Activated CD8-positive, alpha-beta memory T cell treated with anti-CD3 and anti-CD28 coated beads, Interleukin-2, amount 50 U/mL, for 24 hours (primary cell): ENCODE results near the gene RGL3.
"Not testable (repeated sequence)": the region's sequence is repeated elsewhere in the genome, so short reads cannot be mapped to it uniquely, and the experiment has no call there.

Experiments
- DNase-seq: peaks from one replicate; pipeline ENCODE4 v3.0.0-alpha.2; 2020; ENCODE audit errors: extremely low read depth

RGL3 gene

GRCh38 chr19:11383706-11384048 lies 35.4 kb downstream of the RGL3 start:
- DNase-seq = no peak

DNA sequence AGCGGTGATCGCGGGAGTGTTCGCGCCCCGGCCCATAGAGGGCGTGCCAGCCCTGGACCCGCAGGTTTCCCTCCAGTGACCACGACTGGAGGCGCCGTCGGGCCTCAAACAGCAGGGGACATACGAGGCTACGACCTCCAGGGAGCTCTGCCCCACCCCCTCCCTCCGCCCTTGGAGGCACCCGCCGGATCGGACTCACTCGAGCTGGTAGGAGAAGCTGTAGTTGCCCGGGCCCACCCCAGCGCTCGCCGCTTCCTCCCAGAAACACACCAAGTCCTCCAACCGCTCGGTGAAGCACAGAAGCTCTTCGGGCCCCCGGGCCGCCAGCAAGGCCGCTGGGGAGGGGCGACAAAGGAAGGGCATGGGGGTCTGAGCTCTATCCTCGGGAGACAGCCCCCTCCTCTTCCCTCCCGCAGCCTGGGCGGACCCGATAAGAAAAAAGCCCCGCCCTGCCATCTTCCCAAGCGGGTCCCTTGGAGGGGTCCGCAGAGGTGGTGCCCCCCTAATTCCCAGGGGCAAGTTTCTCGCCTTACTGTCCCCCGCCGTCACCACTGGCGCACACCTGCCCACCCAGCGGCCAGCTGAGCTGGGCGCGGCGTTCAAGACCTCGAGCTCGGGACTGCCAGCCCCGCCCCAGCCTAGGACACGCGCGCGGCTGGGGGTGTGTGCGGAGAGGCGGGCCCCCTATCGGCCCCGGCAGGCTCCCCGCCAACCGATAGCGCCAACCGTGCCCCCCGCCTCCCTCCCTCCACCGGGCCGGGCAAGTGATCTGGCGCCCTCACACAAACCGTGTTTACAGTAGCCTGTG lies 36.0 kb downstream of the RGL3 start:
- no peak for DNase-seq

DNA sequence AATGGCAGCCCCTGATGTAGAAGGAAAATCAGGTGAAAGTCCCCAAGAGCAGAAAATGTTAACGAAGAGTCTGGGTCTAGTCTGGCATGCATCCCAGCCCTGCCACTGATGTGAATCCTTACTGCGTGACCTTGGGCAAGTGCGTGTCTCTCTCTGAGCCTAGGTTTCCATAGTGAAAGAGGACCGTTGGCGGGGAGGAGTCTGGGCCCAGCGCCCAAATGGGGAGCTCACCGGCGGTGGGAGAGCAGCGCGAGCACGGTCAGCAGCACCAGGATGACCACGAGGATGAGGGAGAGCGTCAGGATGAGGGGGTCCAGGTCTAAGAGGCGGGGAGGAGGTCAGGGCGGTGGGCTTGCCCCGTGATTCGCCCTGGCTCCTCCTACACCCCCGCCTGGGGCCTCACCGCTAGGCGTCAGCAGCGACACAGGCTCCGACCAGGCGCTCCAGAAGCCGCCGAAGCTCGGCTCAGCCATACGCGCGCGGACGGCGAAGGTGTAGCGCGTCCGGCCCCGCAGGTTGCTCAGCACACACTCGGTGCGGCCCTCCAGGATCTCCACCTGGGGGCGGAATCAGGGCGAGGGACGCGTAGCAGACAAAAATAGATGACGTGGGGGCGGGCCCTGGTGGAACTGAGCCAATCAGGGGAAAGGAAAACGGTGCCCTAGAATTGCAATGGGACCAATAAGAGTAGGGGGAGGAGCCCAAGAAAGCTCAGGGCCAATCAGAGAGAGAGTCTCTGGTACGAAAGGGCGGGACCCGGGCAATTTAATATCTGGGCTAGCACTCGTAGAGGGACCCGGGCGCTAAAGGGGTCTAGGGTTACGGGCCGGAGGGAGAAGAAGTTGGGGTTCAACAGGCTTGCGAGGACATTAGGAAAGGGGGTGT lies 38.2 kb downstream of the RGL3 start:
- DNase-seq = peak; percentile 94

- DNase-seq = no peak
Observed at GRCh38 chr19:11379857-11380350, 39.2 kb downstream of the RGL3 start.

DNA sequence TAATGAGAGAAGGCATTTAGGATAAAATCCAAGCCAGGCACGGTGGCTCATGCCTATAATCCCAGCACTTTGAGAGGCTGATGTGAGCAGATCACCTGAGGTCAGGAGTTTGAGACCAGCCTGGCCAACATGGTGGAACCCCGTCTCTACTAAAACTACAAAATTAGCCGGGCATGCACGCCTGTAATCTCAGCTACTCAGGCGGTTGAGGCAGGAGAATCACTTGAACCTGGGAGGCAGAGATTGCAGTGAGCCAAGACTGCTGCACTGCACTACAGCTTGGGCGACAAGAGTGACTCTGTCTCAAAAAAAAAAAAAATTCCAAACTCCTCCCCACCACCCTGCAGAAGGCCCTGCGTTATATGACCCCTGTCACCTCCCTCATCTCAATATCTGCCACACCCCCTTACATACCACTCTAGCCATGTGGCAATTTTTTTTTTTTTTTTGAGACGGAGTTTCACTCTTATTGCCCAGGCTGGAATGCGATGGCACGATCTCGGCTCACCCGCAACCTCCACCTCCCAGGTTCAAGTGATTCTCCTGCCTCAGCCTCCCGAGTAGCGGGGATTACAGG lies 39.8 kb downstream of the RGL3 start:
- DNase-seq = not testable (repeated sequence)

DNA sequence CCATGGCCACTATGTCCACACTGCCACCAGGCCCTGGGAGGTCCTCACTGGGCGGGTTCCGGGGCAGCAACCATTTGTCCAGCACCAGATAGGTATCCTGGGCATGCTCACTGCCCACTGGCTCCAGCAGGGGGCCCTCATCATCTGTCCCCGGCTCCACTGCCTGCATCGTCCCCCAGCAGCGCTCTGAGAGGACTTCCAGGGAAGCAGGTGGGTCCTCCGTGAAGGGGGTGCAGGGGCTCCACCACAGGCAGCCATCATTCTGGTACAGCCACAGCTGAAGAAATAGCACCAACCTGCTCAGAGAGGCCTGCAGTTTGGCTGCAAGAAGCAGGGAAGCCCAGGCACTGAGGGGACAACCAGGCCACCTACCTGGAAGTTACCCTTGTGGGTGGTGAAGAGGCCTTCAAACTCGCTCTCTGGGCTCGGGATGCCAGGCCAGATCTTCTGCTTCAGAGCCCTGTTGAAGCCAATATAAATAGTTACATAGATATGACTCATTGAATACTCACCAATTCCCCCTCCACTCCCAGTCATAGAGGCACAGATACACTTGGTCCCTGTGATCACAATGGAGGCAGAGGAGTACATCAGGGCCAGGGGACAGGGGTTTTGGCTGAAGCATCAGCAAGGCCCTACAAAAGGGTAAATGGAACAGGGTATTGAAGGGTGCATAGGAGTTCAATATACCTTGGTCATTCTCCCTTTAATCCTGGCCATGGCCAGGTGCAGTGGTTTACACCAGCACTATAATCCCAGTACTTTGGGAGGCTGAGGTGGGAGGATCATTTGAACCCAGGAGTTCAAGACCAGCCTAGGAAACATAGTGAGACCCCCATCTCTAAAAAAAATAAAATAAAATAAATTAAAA lies 40.6 kb downstream of the RGL3 start:
- DNase-seq = no peak

DNA sequence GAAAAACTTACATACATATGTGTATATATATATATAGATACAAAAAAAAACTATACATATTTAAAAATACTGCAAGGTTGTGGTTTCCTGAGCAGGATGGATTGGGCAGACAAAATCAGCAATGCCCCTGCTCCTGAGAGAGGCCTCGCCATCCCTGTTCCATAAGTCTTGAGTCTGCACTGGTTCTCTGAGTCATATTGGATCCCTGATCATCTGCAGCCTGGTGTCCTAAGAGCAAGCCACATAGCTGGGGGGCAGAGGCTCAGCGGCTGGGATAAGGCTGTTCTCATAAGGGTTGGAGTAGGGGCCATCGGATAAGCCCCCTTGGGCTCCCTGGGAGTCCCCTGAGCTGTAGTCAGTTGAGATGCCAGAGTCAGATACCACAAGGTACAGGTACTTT lies 41.4 kb downstream of the RGL3 start:
- no peak for DNase-seq

GRCh38 chr19:11377237-11377636 lies 41.9 kb downstream of the RGL3 start:
- no peak for DNase-seq

DNA sequence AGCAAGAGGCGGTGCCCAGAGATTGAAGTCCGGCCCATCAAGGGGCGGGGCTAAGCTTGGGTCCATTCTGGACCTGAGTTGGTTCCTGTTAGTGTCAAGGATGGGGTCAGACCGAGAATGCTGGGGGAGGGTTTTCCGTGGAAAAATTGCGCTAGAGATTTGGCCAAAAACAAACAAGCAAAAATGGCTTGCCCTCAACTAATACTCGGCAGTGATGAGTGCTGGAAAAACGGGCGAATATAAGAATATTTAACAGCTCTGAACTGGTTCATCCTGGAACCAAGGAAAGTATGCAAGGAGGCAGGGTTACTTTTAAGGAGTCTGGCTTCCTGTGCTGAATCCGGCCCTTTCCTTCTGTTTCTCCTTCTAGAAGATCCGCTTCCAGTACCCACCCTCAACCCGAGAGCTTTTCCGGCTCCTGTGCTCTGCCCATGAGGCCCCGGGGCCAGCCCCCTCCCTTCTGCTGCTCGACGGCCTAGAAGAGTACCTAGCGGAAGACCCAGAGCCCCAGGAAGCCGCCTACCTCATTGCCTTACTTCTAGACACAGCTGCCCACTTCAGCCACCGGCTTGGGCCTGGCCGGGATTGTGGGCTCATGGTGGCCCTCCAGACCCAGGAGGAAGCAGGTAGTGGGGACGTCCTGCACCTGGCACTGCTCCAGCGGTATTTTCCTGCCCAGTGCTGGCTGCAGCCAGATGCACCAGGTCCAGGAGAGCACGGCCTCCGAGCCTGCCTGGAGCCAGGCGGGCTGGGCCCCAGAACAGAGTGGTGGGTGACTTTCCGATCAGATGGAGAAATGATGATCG lies 43.8 kb downstream of the RGL3 start:
- peak; percentile 30 for DNase-seq

GRCh38 chr19:11374433-11375142 lies 44.5 kb downstream of the RGL3 start, which contains the start of gene SWSAP1:
Gene SWSAP1 (plus strand): TSS chr19:11374666. CDS start chr19:11374681, 15 bp downstream.
- peak; percentile 91 for DNase-seq

GRCh38 chr19:11373885-11374432 lies 45.2 kb downstream of the RGL3 start:
- no peak for DNase-seq

DNA sequence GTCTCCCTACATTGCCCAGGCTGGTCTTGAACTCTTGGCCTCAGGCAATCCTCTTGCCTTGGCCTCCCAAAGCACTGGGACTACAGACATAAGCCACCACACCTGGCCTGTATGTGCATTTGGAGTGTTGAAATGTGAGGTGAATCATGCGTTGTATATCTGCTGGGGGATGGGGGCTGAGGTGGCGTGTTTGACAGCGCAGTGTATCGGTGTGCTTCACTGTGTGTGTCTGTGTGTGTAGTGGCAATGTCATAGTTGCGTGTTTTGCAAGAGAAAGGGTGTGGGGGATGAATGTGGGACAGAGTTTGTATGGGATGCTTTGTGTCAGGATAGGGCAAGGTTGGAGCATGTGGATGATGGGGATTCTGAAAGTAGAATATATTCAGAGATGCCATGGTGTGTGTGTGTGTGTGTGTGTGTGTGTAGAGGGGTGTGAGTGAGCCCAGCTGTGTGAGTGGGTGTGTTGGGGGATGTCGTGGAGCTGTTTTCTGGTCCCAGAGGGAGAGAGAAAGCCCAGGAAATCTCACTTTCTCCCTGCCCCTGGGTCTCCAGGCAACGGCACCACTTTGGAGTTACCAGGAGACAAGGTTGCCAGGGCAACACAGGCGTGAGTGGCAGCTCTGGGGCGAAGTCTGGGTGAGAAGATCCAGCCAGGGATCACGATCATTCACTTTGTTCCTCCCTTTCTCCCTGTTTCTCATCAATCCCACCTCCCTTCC lies 45.8 kb downstream of the RGL3 start:
- no peak for DNase-seq

DNA sequence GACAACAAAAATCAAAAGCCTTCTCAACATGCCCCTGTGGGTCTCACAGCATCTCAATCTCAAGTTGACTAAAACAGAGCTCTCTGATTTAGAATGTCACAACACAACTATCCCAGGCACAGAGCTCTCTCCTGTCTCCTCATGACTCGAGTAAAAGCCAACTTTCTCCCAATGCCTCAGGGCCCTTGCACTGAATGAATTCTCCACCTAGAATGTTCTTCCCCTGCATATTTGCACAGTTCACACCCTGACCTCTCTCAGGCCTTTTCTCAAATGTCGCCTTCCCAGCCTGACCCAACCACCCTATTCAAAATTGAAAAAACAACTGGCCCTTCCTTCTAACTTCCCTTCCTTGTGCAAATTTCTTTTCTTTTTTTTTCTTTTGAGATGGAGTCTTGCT lies 48.4 kb downstream of the RGL3 start:
- DNase-seq = no peak

GRCh38 chr19:11367528-11367927 lies 51.6 kb downstream of the RGL3 start:
- no peak for DNase-seq

DNA sequence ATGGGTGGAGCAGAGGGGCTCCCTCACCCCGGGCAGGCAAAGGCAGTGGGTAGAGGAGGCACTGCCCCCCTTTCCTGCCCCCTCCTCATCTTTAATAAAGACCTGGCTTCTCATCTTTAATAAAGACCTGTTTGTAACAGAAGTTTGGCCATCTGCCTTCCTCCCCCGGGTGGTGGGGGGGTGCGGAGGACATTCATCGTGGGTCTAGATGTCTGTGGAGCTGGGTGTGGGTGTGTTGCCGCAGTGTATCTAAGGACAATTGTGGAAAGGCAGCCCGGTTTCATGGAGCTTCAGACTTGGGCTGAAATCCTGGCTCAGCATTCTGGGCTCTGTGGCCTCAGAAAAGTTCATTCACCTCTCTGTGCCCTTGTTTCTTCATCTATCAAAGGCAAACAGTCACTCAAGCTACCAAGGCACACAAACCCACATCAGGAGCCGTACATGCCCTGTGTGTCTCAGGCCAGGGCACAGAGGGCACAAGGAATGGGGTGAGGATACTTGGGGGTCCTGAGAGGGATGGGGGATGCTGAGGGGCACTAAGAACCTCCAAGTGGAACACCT lies 53.5 kb downstream of the RGL3 start:
- no peak for DNase-seq

DNA sequence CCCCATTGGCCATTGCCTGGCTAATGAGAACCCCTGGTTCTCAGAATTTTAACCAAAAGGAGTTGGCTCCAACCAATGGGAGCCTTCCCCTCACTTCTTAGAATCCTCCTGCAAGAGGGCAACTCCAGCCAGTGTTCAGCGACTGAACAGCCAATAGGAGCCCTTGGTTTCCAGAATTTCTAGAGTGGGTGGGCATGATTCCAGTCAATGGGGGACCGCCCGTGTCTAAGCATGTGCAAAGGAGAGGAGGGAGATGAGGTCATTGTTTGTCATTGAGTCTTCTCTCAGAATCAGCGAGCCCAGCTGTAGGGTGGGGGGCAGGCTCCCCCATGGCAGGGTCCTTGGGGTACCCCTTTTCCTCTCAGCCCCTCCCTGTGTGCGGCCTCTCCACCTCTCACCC lies 54.2 kb downstream of the RGL3 start:
- no peak for DNase-seq

- no peak for DNase-seq
Observed at GRCh38 chr19:11364296-11364904, 54.7 kb downstream of the RGL3 start.

DNA sequence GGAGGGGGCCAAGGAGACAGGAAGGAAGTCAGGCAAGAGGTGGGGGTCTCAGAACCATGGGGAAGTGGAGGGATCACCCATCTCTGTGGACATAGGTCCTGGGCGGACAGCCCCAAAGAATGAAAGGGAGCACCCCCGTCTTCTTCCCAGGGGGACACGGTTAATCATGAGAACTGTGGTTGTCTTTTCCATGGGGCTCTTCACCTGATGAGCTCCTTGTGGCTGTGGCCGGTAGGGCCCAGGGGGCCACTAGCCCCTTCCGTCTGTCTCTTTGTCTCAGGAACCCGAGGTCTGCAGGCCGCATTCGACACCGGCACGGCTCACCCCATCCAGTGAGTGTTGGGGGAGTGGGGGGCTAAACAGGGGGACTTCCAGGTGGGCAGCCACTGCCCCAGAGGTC lies 55.2 kb downstream of the RGL3 start:
- no peak for DNase-seq
